Body of pancreas (tissue), 4 donors: Measurements from ENCODE around the gene MRTFA.

Experiments
- POLR2A ChIP-seq, 3 donors: fragments of 450-650 bp; IDR thresholded peaks; one replicate each; pipeline ENCODE4 v1.6.1; 2016; ENCODE audit warnings: antibody characterized with exemption in 3 of 3, mild to moderate bottlenecking in 2 of 3
- TF ChIP-seq, protein P1 (sequence below), 7 experiments: fragments of 450-650 bp in 4 of 7; fragments of 200-600 bp in 3 of 7; sonication (generic) in 3 of 7; IDR thresholded peaks; one replicate each; pipeline ENCODE4 v1.5.1; 2016 to 2019; ENCODE audit warnings: antibody characterized with exemption in 7 of 7

DNA sequence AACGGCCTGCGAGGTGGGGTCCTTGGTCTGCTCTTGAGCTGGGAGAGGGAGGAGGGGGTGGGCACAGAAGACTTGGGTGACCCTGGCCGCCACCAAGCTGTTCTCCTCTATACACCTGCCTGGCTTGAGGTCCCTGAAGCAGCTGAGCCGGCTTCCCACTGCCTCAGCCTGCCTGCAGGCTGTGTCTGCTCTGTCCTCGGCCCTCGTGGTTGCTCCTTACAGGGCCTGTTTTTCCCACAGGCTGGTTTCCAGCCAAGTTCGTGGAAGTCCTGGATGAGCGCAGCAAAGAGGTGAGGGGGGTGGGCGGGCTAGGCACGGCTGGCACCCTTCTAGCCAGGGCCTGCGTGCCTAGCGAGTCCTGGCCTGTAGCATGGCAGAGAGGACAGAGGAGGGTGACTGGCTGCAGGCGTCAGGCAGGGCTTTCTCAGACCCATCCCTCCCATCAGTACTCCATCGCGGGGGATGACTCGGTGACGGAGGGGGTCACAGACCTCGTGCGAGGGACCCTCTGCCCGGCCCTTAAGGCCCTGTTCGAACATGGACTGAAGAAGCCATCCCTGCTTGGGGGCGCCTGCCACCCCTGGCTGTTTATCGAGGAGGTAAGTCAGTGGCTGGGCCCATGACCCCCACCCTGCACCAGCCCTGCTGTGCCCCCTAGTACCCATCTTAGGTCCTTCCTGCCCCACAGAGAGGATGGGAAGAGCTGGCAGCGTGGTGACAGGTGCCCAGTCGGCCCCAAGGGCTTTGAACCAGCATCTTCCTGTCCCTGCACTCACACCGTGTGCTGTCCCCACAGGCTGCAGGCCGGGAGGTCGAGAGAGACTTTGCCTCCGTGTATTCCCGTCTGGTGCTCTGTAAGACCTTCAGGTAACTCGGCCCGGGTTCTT, 228.4 kb downstream of the MRTFA start:
- TF ChIP-seq, protein P1, sequence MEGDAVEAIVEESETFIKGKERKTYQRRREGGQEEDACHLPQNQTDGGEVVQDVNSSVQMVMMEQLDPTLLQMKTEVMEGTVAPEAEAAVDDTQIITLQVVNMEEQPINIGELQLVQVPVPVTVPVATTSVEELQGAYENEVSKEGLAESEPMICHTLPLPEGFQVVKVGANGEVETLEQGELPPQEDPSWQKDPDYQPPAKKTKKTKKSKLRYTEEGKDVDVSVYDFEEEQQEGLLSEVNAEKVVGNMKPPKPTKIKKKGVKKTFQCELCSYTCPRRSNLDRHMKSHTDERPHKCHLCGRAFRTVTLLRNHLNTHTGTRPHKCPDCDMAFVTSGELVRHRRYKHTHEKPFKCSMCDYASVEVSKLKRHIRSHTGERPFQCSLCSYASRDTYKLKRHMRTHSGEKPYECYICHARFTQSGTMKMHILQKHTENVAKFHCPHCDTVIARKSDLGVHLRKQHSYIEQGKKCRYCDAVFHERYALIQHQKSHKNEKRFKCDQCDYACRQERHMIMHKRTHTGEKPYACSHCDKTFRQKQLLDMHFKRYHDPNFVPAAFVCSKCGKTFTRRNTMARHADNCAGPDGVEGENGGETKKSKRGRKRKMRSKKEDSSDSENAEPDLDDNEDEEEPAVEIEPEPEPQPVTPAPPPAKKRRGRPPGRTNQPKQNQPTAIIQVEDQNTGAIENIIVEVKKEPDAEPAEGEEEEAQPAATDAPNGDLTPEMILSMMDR (IDR thresholded peaks at IDR 0.05): no peak
- no peak for TF ChIP-seq POLR2A (IDR thresholded peaks at IDR 0.05)
